RPMI8226 (cell line): ENCODE data around the gene GNS.

Source experiments
- DNase-seq: peaks from one replicate; pipeline ENCODE4 v3.0.0-alpha.2; 2015

Gene GNS

DNA sequence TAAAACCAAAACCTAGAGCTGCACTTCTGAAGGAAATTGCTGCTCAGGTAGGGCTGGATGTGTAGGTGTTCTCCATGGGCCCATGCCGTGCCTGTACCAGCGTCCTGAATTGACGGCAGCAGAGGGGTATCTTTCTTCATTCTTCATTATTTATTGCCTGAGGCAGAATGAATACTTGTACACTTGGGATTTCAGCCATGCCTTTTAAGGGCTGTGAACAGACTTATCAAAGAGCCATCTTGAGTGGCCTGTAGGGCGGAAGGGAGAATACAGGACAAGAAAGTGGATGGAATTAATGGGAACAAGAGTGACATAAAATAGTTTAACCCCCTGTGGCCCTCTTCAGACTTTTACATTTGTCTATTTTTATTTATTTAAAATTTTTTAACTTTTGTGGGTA, 87.5 kb downstream of the GNS start:
- no peak for DNase-seq

- DNase-seq, result no peak
These were observed 88.1 kb downstream of the GNS start for GRCh38 chr12:64670919-64671639.

DNA sequence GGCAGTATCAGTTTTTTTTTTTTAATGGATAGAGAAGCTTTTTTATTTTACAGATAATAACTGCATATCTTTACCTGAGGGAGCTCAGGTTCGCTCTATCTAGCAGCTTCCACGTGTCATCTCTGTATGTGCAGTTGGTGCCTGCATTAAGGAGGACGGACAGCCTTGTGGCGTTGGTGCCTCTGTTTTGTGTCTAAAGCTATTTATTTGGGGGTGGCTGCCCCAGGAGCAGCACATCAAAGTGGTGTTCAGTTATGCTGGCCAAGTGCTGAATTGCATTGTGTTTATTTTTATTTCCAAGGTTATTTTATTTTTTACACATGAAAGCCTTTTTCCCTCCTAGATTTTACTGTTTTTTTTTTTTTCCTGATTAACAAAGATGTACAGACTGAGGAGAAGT, 89.2 kb downstream of the GNS start:
- peak; percentile 19 for DNase-seq

DNA sequence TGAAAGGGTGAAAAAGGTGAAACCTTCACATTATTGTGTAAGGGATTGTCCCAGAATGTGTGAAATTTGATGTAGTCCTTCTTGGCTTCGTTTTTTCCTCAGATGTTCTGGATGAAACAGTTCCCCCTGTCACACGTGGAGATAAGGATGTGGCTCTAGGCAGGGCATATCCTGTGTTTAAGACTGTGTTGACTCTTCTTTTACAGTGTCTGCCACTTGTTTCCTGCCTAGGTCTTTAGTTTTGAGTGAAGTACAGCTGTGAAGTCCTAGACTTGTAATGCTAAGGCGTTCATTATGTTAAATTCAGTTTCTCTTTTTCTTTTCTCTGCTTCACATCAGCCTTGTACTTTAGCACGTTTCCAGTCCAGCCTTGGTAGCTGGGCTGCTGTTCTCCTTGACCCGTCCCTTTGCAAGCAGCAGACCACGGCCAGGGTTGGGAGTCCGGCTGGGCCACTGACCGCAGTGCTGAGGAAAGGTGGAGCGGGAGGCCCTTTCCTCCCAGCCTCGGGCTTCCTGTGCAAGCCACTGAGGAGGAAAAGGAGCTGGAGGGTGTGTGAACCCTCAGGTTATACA, 89.8 kb downstream of the GNS start:
- DNase-seq, result peak; percentile 55

GRCh38 chr12:64667793-64668192, 91.4 kb downstream of the GNS start:
- DNase-seq, result no peak

GRCh38 chr12:64666054-64666914, 92.9 kb downstream of the GNS start:
- peak; percentile 53 for DNase-seq

GRCh38 chr12:64665514-64665913, 93.7 kb downstream of the GNS start:
- peak; percentile 88 for DNase-seq
